ENCODE results near the gene PKD2L1.
"Not testable (repeated sequence)": the region's sequence is repeated elsewhere in the genome, so short reads cannot be mapped to it uniquely, and the experiment has no call there.

PKD2L1 gene

DNA sequence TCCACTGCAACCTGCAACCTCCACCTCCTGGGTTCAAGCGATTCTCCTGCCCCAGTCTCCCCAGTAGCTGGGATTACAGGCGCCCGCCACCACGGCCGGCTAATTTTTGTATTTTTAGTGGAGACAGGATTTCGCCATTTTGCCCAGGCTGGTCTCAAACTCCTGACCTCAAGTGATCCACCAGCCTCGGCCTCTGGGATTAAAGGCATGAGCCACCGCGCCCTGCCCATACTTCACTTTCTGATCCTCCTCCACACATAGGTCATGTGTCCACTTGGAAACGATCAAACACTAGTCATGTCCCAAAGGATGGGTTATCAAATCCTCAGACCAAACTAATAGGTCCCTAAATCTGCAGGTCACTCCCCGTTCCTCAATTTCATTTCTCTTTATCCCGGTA, 44.7 kb downstream of the PKD2L1 start:
- not testable (repeated sequence) for DNase-seq

GRCh38 chr10:100282907-100283306, 47.1 kb downstream of the PKD2L1 start:
- DNase-seq = no peak

- not testable (repeated sequence) for DNase-seq
These were observed 53.1 kb downstream of the PKD2L1 start for GRCh38 chr10:100276971-100277370.

DNA sequence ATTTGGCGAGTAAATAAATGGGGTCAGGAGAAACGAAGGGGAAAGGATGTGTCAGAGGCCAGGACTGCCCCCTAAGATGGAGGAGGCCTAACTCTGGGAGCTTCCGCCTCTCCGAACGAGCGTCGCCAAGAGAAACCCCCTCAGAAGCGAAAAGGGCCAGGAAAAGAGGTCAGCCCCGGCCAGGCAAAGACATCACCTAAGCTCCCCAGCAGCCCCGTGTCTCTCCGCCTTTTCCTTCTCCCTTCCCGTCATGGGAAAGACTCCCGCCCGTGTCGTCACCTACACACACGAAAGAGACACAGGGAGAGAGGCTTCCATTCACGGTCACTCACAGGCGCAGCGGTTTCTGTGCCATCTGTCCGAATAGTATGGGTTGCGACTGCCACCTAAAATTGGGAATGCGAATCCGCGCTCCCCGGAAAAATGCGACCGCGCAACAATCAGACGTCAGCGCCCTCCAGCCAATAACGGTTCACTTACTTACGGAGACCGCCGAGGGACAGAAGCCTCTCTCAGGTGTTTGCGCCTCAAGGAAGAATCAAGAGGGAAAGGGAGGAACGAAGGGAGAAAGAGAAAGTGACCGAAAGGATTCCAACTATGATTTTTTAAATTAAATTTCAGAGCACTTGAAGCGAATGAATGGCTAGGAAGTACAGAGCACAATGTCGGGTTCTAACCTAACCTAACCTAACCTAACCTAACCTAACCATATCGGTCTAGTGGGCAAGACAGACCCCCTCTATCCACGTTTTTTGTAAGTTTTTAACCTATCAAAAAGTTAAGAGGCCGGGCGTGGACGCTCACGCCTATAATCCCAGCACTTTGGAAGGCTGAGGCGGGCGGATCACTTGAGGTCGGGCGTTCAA, 62.6 kb downstream of the PKD2L1 start, which contains the start of gene CWF19L1:
Gene CWF19L1 (minus strand): TSS at position 400 of the 866 bp plus-strand sequence. CDS start 45 bp downstream, at position 355.
- DNase-seq = peak; percentile 87

- DNase-seq = no peak
These were observed 64.1 kb downstream of the PKD2L1 start for GRCh38 chr10:100265821-100266485.

GRCh38 chr10:100254191-100254590, 75.8 kb downstream of the PKD2L1 start:
- DNase-seq = no peak

- no peak for DNase-seq
These were observed 77.0 kb downstream of the PKD2L1 start for GRCh38 chr10:100253041-100253440.

GRCh38 chr10:100248820-100249219, 81.2 kb downstream of the PKD2L1 start:
- no peak for DNase-seq

- DNase-seq = no peak
These were observed 84.4 kb downstream of the PKD2L1 start for GRCh38 chr10:100245484-100246220.

DNA sequence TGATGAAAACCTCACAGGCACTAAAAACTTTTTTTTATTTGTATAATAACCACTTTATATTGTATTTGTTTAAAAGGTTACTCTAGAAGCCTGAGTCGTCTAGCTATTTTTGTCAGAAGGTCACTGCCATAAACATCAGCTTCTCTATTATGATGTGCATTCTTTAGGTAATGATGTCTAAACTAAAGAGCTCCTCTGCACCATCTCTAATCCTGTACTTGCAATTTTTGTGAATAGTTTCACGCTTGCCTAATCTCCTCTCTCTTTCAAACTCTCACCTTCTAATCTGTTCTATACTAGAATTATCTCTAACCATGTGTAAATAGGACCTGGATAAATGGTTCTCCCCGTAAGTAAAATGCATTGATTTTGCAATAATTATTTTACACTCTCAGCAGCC, 90.2 kb downstream of the PKD2L1 start:
- no peak for DNase-seq

DNA sequence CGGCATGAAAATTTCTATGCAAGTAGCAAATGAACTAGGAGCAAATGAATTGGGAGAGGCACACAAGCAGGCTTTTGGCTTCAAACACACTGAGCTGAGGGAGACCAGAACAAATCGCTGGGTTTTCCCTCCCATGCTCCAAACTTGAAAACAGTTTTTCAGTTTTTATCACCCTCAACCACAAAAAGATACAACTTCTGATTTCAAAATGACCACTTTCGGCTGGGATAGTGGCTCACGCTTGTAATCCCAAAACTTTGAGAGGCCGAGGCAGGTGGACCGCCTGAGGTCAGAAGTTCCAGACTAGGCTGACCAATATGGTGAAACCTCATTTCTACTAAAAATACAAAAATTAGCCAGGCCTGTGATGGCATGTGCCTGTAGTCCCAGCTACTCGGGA, 91.6 kb downstream of the PKD2L1 start:
- no peak for DNase-seq

All from HCEC 1CT (cell line).